Activated CD8-positive, alpha-beta memory T cell treated with anti-CD3 and anti-CD28 coated beads, Interleukin-2, amount 50 U/mL, for 24 hours (primary cell): ENCODE data around the gene PSAP.

Experiments used
- DNase-seq: peaks from one replicate; pipeline ENCODE4 v3.0.0-alpha.2; 2020; ENCODE audit errors: extremely low read depth

Gene PSAP

GRCh38 chr10:71769279-71769823 lies 81.7 kb downstream of the PSAP start:
- no peak for DNase-seq

DNA sequence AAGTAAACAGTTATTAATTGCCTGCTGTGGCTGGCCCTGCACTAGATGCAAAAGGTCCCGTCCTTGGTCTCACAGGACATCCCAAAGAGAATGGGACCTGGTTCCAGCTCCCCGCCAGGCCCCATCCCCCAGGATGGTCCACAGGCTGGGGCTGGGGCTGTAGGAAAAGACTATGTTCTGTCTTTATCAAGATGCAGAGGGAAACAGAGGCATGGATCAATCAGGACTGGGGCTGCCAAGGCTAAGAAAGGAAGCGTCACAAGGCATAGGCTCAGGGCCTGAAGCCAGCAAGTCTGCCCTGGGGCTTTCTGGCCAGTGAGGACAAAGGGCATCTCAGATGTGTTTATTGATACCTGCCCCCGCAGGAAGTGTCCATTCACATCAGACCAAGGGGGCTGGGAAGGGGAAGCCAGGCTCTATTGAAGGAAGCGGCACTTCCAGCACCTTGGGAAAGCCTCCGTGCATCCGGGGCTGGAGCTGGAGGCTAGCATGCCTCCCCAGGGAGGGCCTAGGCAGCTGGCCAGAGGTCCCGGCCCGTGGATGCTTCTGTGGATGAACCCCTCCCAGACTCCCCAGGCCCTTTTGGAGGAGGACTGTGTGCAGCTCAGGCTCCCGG lies 83.5 kb downstream of the PSAP start:
- DNase-seq, result no peak

- DNase-seq, result no peak
Observed at GRCh38 chr10:71766717-71767419, 84.2 kb downstream of the PSAP start.
